ENCODE results near the gene LELP1. TPM values are rescaled to one million over a fixed set of nuclear protein-coding genes. Genes with fewer than 3 reads are reported as not detected.
"Not testable (repeated sequence)": the region's sequence is repeated elsewhere in the genome, so short reads cannot be mapped to it uniquely, and the experiment has no call there.

The LELP1 gene
- total RNA-seq, 5 donors from 2014 or later (not counting 1 experiment from before 2014, with no cell fraction given), result not detected

- H3K9me3 Mint-ChIP-seq; H3K27ac Mint-ChIP-seq; H3K9me3 ChIP-seq; H3K4me1 ChIP-seq (ENCODE audit: control insufficient read depth in 1 of 2, extremely low read depth in 1 of 2, insufficient read depth in 2 of 2, low read length in 2 of 2); H3K27ac ChIP-seq (ENCODE audit: low read length); H3K36me3 Mint-ChIP-seq; H3K4me3 Mint-ChIP-seq; POLR2A ChIA-PET; CTCF ChIA-PET; H3K4me3 ChIP-seq (ENCODE audit: control insufficient read depth in 1 of 2, extremely low read depth in 1 of 2, low read length in 1 of 2); H3K4me1 Mint-ChIP-seq; H3K36me3 ChIP-seq (ENCODE audit: control insufficient read depth in 2 of 2, extremely low read depth in 1 of 2, insufficient read depth in 1 of 2, low read length in 1 of 2): not testable (repeated sequence)
- ATAC-seq (replicated peaks in 1 of 4) (peak in 3 of 4 experiments; percentile 38 to 50 (median 48)), DNase-seq (peak in 30 of 35 experiments; percentile 10 to 47 (median 30))
- WGBS (ENCODE audit: insufficient coverage), result 62% methylated on average over 9 of the region's 16 CpGs
- peaks cover 0 to 23% of the 10 kb centered on the region in 2 experiments for H3K27me3 ChIP-seq (replicated peaks in 1 of 2; ENCODE audit: control insufficient read depth in 2 of 2, extremely low read depth in 1 of 2, insufficient read depth in 2 of 2, low read length in 1 of 2)
- peaks cover 17 to 26% of the 10 kb centered on the region in 2 donors for H3K27me3 Mint-ChIP-seq
These were observed 20.0 kb downstream of the LELP1 start for GRCh38 chr1:153223040-153223891.

- Mint-ChIP-seq H3K36me3 (no peaks in the 10 kb centered on the region), H3K4me1 (peaks cover 0 to 3% (median 0%) of the 10 kb centered on the region in 3 donors), H3K27ac (no peak overlapping the region), H3K4me3 (no peak overlapping the region), H3K9me3 (no peaks in the 10 kb centered on the region), H3K27me3 (peaks cover 19 to 29% of the 10 kb centered on the region in 2 donors)
- ATAC-seq (replicated peaks in 1 of 4) (no peak), DNase-seq (no peak)
- H3K9me3 ChIP-seq, result no peaks in the 10 kb centered on the region
- H3K27ac ChIP-seq (ENCODE audit: low read length), result no peak overlapping the region
- H3K27me3 ChIP-seq (replicated peaks in 1 of 2; ENCODE audit: control insufficient read depth in 2 of 2, extremely low read depth in 1 of 2, insufficient read depth in 2 of 2, low read length in 1 of 2), result peaks cover 0 to 28% of the 10 kb centered on the region in 2 experiments
- no peaks in the 10 kb centered on the region for H3K4me1 ChIP-seq (ENCODE audit: control insufficient read depth in 1 of 2, extremely low read depth in 1 of 2, insufficient read depth in 2 of 2, low read length in 2 of 2)
- ChIA-PET POLR2A (no interaction called here), CTCF (no interaction called here)
- H3K36me3 ChIP-seq (ENCODE audit: control insufficient read depth in 2 of 2, extremely low read depth in 1 of 2, insufficient read depth in 1 of 2, low read length in 1 of 2), result no peaks in the 10 kb centered on the region
- WGBS (ENCODE audit: insufficient coverage), result 60% methylated on average over 2 of the region's 2 CpGs
- no peak overlapping the region for H3K4me3 ChIP-seq (ENCODE audit: control insufficient read depth in 1 of 2, extremely low read depth in 1 of 2, low read length in 1 of 2)
These were observed 24.6 kb downstream of the LELP1 start for GRCh38 chr1:153227810-153228209.

- ATAC-seq (replicated peaks in 1 of 4) (no peak), DNase-seq (no peak)
- Mint-ChIP-seq H3K36me3 (no peaks in the 10 kb centered on the region), H3K9me3 (no peaks in the 10 kb centered on the region), H3K27ac (no peak overlapping the region), H3K4me1 (no peaks in the 10 kb centered on the region), H3K27me3 (peaks cover 16 to 29% of the 10 kb centered on the region in 2 donors), H3K4me3 (no peak overlapping the region)
- ChIA-PET POLR2A (interaction anchor here in 1 of 2 donors (0.7 kb wide), 1 partner anchor 1147 kb away, joined by 4 read pairs; no protein-coding TSS in a partner anchor), CTCF (interaction anchor here in 1 of 2 donors (0.9 kb wide), 1 partner anchor 9 kb away, joined by 3 read pairs; no protein-coding TSS in a partner anchor)
- no CpG with 5 or more reads among the region's 1 CpG for WGBS (ENCODE audit: insufficient coverage)
- H3K36me3 ChIP-seq (ENCODE audit: control insufficient read depth in 2 of 2, extremely low read depth in 1 of 2, insufficient read depth in 1 of 2, low read length in 1 of 2), result no peaks in the 10 kb centered on the region
- no peak overlapping the region for H3K4me3 ChIP-seq (ENCODE audit: control insufficient read depth in 1 of 2, extremely low read depth in 1 of 2, low read length in 1 of 2)
- no peaks in the 10 kb centered on the region for H3K4me1 ChIP-seq (ENCODE audit: control insufficient read depth in 1 of 2, extremely low read depth in 1 of 2, insufficient read depth in 2 of 2, low read length in 2 of 2)
- H3K9me3 ChIP-seq, result no peaks in the 10 kb centered on the region
- H3K27me3 ChIP-seq (replicated peaks in 1 of 2; ENCODE audit: control insufficient read depth in 2 of 2, extremely low read depth in 1 of 2, insufficient read depth in 2 of 2, low read length in 1 of 2), result peaks cover 0 to 25% of the 10 kb centered on the region in 2 experiments
- no peak overlapping the region for H3K27ac ChIP-seq (ENCODE audit: low read length)
These were observed 25.3 kb downstream of the LELP1 start for GRCh38 chr1:153228491-153228890.

- H3K27ac Mint-ChIP-seq; ATAC-seq (replicated peaks in 1 of 4); H3K4me3 Mint-ChIP-seq; H3K4me1 Mint-ChIP-seq; H3K36me3 ChIP-seq (ENCODE audit: control insufficient read depth in 2 of 2, extremely low read depth in 1 of 2, insufficient read depth in 1 of 2, low read length in 1 of 2); H3K4me3 ChIP-seq (ENCODE audit: control insufficient read depth in 1 of 2, extremely low read depth in 1 of 2, low read length in 1 of 2); H3K27ac ChIP-seq (ENCODE audit: low read length); H3K36me3 Mint-ChIP-seq; H3K4me1 ChIP-seq (ENCODE audit: control insufficient read depth in 1 of 2, extremely low read depth in 1 of 2, insufficient read depth in 2 of 2, low read length in 2 of 2); H3K9me3 ChIP-seq; H3K9me3 Mint-ChIP-seq: not testable (repeated sequence)
- peak in 7 of 35 experiments; percentile 2 to 17 (median 12) for DNase-seq
- peaks cover 0 to 21% of the 10 kb centered on the region in 2 experiments for H3K27me3 ChIP-seq (replicated peaks in 1 of 2; ENCODE audit: control insufficient read depth in 2 of 2, extremely low read depth in 1 of 2, insufficient read depth in 2 of 2, low read length in 1 of 2)
- ChIA-PET POLR2A (interaction anchor here in 1 of 2 donors (0.7 kb wide), 1 partner anchor 68 kb away, joined by 3 read pairs; no protein-coding TSS in a partner anchor), CTCF (interaction anchor here (0.9 to 1.2 kb wide), 2 partner anchors 8 kb away, joined by 3 to 4 read pairs; no protein-coding TSS in a partner anchor)
- peaks cover 11 to 25% of the 10 kb centered on the region in 2 donors for H3K27me3 Mint-ChIP-seq
- 14% methylated on average over 1 of the region's 12 CpGs for WGBS (ENCODE audit: insufficient coverage)
These were observed 26.0 kb downstream of the LELP1 start for GRCh38 chr1:153229076-153229829.

GRCh38 chr1:153231363-153231762 lies 28.1 kb downstream of the LELP1 start:
- Mint-ChIP-seq H3K27ac (no peak overlapping the region), H3K9me3 (no peaks in the 10 kb centered on the region), H3K4me1 (no peaks in the 10 kb centered on the region), H3K4me3 (no peak overlapping the region), H3K36me3 (no peaks in the 10 kb centered on the region), H3K27me3 (peaks cover 18 to 26% of the 10 kb centered on the region in 2 donors)
- H3K27me3 ChIP-seq (replicated peaks in 1 of 2; ENCODE audit: control insufficient read depth in 2 of 2, extremely low read depth in 1 of 2, insufficient read depth in 2 of 2, low read length in 1 of 2), result peaks cover 0 to 18% of the 10 kb centered on the region in 2 experiments
- POLR2A ChIA-PET, result no interaction called here
- CTCF ChIA-PET, result interaction anchor here in 1 of 2 donors (0.7 kb wide), 1 partner anchor 8 kb away, joined by 3 read pairs; no protein-coding TSS in a partner anchor
- no peak overlapping the region for H3K27ac ChIP-seq (ENCODE audit: low read length)
- ATAC-seq (replicated peaks in 1 of 4) (no peak), DNase-seq (no peak)
- no peak overlapping the region for H3K4me3 ChIP-seq (ENCODE audit: control insufficient read depth in 1 of 2, extremely low read depth in 1 of 2, low read length in 1 of 2)
- H3K36me3 ChIP-seq (ENCODE audit: control insufficient read depth in 2 of 2, extremely low read depth in 1 of 2, insufficient read depth in 1 of 2, low read length in 1 of 2), result no peaks in the 10 kb centered on the region
- H3K4me1 ChIP-seq (ENCODE audit: control insufficient read depth in 1 of 2, extremely low read depth in 1 of 2, insufficient read depth in 2 of 2, low read length in 2 of 2), result no peaks in the 10 kb centered on the region
- H3K9me3 ChIP-seq, result no peaks in the 10 kb centered on the region
- WGBS (ENCODE audit: insufficient coverage), result 80% methylated on average over 4 of the region's 4 CpGs

- peaks cover 18 to 26% of the 10 kb centered on the region in 2 donors for H3K27me3 Mint-ChIP-seq
- no peak overlapping the region for H3K4me3 ChIP-seq (ENCODE audit: control insufficient read depth in 1 of 2, extremely low read depth in 1 of 2, low read length in 1 of 2)
- WGBS (ENCODE audit: insufficient coverage), result 25% methylated on average over 1 of the region's 2 CpGs
- H3K4me3 Mint-ChIP-seq, result no peak overlapping the region
- POLR2A ChIA-PET, result no interaction called here
- peaks cover 0 to 18% of the 10 kb centered on the region in 2 experiments for H3K27me3 ChIP-seq (replicated peaks in 1 of 2; ENCODE audit: control insufficient read depth in 2 of 2, extremely low read depth in 1 of 2, insufficient read depth in 2 of 2, low read length in 1 of 2)
- H3K9me3 ChIP-seq, result no peaks in the 10 kb centered on the region
- DNase-seq (no peak), ATAC-seq (replicated peaks in 1 of 4) (no peak)
- no peaks in the 10 kb centered on the region for H3K4me1 Mint-ChIP-seq
- H3K27ac ChIP-seq (ENCODE audit: low read length), result no peak overlapping the region
- no peaks in the 10 kb centered on the region for H3K36me3 Mint-ChIP-seq
- H3K9me3 Mint-ChIP-seq, result no peaks in the 10 kb centered on the region
- no peak overlapping the region for H3K27ac Mint-ChIP-seq
- CTCF ChIA-PET, result no interaction called here
- no peaks in the 10 kb centered on the region for H3K4me1 ChIP-seq (ENCODE audit: control insufficient read depth in 1 of 2, extremely low read depth in 1 of 2, insufficient read depth in 2 of 2, low read length in 2 of 2)
- no peaks in the 10 kb centered on the region for H3K36me3 ChIP-seq (ENCODE audit: control insufficient read depth in 2 of 2, extremely low read depth in 1 of 2, insufficient read depth in 1 of 2, low read length in 1 of 2)
These were observed 28.6 kb downstream of the LELP1 start for GRCh38 chr1:153231785-153232184.
